ENCODE measurements around the gene HDAC4. TPM values are rescaled to one million over a fixed set of nuclear protein-coding genes. Genes with fewer than 3 reads are reported as not detected.

HDAC4 gene
- total RNA-seq, 2 donors from 2014 or later, result 8.1 to 20.1 TPM

DNA sequence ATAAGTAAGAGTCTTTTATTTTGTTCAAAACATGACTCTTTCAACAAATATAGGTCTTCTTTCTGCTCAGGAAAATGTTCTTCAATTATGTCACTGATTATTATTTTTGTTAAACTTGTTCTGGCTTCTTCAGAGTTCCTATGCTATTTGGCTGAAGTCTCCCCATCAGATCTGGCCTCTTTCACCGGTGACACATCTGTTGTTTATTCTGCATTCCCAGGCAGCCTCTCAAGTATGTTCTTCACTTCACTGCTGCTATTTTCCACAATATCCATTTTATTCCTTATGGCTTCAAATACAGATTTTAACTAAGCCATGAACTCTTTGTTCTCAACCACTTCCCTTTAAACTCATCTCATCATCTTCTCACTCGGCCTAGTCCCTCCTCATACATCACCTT, 45.7 kb downstream of the HDAC4 start:
- H3K9me3 ChIP-seq, result peaks cover 0 to 6% of the 10 kb centered on the region in 2 donors
- peaks cover 11% of the 10 kb centered on the region for H3K36me3 ChIP-seq
- H3K27me3 ChIP-seq, result no peaks in the 10 kb centered on the region
- H3K4me3 ChIP-seq, result no peak overlapping the region
- H3K4me1 ChIP-seq, result peaks cover 0 to 18% of the 10 kb centered on the region in 2 donors
- DNase-seq (ENCODE audit: low spot score), result no peak
- TF ChIP-seq, protein P1, sequence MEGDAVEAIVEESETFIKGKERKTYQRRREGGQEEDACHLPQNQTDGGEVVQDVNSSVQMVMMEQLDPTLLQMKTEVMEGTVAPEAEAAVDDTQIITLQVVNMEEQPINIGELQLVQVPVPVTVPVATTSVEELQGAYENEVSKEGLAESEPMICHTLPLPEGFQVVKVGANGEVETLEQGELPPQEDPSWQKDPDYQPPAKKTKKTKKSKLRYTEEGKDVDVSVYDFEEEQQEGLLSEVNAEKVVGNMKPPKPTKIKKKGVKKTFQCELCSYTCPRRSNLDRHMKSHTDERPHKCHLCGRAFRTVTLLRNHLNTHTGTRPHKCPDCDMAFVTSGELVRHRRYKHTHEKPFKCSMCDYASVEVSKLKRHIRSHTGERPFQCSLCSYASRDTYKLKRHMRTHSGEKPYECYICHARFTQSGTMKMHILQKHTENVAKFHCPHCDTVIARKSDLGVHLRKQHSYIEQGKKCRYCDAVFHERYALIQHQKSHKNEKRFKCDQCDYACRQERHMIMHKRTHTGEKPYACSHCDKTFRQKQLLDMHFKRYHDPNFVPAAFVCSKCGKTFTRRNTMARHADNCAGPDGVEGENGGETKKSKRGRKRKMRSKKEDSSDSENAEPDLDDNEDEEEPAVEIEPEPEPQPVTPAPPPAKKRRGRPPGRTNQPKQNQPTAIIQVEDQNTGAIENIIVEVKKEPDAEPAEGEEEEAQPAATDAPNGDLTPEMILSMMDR (IDR thresholded peaks at IDR 0.05), result no peak
- peak overlapping the region; percentile 27 to 29 for H3K27ac ChIP-seq

DNA sequence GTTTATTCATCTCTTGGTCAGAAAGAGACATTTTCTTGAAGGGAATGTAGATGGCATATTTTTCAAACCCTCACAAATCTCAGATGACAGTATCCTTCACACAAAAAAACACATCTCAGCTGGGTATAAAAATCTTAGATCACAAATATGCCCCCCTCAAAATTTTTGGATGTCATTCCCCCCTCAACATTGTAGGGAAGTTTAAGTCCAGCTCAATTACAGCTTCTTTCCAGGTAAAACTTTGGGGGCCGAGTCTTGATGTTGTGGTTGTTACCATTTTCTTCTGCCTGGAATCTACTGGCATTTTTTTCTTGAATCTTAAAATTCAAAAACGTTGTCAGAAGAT, 46.1 kb downstream of the HDAC4 start:
- peaks cover 0 to 6% of the 10 kb centered on the region in 2 donors for H3K9me3 ChIP-seq
- H3K4me3 ChIP-seq, result no peak overlapping the region
- TF ChIP-seq, protein P1 (IDR thresholded peaks at IDR 0.05), result no peak
- no peaks in the 10 kb centered on the region for H3K27me3 ChIP-seq
- H3K27ac ChIP-seq, result peak overlapping the region; percentile 27 to 29
- H3K36me3 ChIP-seq, result peaks cover 11% of the 10 kb centered on the region
- peaks cover 0 to 14% of the 10 kb centered on the region in 2 donors for H3K4me1 ChIP-seq
- DNase-seq (ENCODE audit: low spot score), result no peak

DNA sequence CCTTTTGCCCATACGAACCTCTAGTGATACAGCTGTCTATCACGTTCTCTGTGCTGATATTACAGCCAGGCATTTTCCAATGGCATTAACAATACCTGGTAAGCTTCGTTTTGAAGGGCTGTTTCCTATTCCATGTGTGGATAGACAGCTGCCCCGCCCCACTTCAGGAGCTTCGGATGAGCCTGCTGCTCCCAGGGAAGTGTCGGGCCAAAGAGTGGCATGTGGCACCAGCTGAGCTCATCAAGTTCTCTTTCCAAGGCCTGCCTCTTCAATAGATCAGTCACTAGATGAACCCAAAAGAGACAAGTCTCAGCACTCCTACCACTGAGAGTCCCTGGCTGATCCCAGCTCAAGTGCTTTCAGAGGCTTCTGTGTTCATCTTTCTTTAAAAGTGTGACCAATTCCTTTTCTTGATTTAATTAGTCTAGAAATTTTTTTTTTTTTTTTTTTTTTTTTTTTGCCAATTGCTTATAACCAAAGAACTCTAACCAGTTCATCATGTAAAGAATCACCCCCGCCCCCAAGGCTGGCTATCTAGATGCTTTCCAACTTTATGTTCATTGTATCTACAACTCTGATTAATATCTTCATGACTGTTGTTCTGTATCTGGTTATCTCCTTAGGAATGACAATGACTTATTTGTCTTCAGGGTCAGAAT, 46.6 kb downstream of the HDAC4 start:
- TF ChIP-seq, protein P1 (IDR thresholded peaks at IDR 0.05), result no peak
- no peaks in the 10 kb centered on the region for H3K27me3 ChIP-seq

DNA sequence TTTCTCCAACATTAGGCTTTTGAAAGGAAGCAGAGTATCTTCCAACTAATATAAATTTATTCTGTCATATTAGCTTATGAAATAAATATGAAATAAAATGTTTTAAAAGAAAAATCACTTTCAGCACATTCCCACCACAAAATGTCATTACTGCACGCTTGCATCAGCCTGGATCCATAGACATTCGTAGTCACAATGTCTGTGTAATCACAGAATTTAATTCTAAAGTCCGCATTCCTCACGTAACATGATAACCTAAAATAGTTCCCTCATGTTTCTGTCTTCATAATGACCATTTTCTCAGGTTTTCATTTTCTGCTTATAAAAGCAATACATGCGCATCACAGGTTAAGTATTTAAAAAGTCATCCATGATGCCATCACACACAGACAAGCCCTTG, 47.1 kb downstream of the HDAC4 start:
- no peak overlapping the region for H3K27ac ChIP-seq
- TF ChIP-seq, protein P1 (IDR thresholded peaks at IDR 0.05), result no peak

More for the DNA sequence above, 46.6 kb downstream of the HDAC4 start:
- H3K9me3 ChIP-seq, result peaks cover 0 to 6% of the 10 kb centered on the region in 2 donors
- no peak for DNase-seq (ENCODE audit: low spot score)
- H3K27ac ChIP-seq, result no peak overlapping the region
- H3K4me1 ChIP-seq, result peaks cover 0 to 9% of the 10 kb centered on the region in 2 donors
- H3K4me3 ChIP-seq, result no peak overlapping the region
- peaks cover 11% of the 10 kb centered on the region for H3K36me3 ChIP-seq

DNA sequence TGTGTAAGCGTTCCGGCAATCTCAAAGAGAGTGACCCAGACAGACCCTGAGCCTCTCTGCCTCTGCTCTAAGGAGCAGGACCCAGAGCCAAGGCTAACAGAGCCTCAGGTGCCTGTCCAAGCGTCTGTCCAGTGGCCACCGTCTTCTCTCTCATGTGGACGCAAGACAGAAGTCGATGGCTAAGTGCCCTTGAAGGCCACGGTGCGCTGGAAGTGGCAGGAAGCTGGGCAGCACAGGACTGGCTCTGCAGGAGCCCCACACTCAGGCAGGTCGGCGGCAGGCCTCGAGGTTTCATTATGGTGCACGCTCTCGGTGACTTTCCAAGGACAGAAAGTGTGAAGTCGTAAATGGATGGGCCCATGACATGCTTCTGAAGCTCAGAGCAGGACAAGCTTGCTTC, 49.1 kb downstream of the HDAC4 start:
- H3K4me1 ChIP-seq, result peaks cover 0 to 8% of the 10 kb centered on the region in 2 donors
- no peak overlapping the region for H3K27ac ChIP-seq
- H3K36me3 ChIP-seq, result peaks cover 11% of the 10 kb centered on the region
- H3K27me3 ChIP-seq, result no peaks in the 10 kb centered on the region
- no peak for DNase-seq (ENCODE audit: low spot score)
- H3K9me3 ChIP-seq, result peaks cover 0 to 6% of the 10 kb centered on the region in 2 donors
- H3K4me3 ChIP-seq, result no peak overlapping the region
- TF ChIP-seq, protein P1 (IDR thresholded peaks at IDR 0.05), result no peak

More for the DNA sequence above, 47.1 kb downstream of the HDAC4 start:
- H3K4me1 ChIP-seq, result peaks cover 0 to 8% of the 10 kb centered on the region in 2 donors
- no peaks in the 10 kb centered on the region for H3K27me3 ChIP-seq
- H3K4me3 ChIP-seq, result no peak overlapping the region
- peaks cover 11% of the 10 kb centered on the region for H3K36me3 ChIP-seq
- H3K9me3 ChIP-seq, result peaks cover 0 to 6% of the 10 kb centered on the region in 2 donors
- DNase-seq (ENCODE audit: low spot score), result no peak

All from right atrium auricular region (tissue), 2 donors.